GM19324 (cell line): ENCODE results near the gene PSD4.

Experiments
- ATAC-seq: cut with Tn5 transposase; IDR thresholded peaks from one replicate; pipeline ENCODE4 v1.9.1; 2021; ENCODE audit warnings: mild to moderate bottlenecking, moderate library complexity; ENCODE audit not compliant: unreplicated experiment, low FRiP score

Gene PSD4

DNA sequence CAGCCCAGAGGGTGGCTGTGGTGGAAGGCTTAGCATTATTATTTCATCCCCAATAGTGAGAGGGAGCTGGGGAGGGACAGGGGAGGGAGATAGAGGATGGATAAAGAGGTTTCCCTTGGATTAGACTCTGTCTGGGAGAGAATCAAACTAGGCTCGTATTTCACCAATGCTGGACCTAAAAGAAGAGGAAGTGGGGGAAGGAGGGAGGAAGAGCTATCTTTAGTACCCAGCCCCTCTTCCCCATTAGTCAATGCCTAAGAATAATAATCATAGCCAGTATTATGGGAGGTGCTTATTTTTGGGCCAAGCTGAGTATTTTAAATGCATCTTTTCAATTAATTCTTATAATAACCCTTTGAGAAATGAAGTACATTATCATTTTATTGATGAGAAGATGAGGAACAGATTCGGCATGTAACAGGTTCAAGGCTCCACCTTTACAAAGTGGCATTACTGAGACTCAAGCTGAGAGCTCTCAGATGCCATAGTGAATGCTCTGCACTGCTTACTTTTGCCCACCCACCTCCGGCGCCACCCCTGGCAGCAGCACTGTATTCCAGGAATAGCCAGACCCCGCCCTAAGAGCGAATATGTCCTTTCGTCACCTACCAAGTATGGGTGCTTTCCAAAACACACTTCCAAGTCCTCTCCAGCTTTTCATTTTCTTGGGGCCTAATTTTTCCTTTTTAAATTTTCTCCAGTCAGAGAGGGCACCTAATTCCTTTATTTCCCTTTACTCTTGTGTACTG is 83.9 kb downstream of the PSD4 start:
- no peak for ATAC-seq

DNA sequence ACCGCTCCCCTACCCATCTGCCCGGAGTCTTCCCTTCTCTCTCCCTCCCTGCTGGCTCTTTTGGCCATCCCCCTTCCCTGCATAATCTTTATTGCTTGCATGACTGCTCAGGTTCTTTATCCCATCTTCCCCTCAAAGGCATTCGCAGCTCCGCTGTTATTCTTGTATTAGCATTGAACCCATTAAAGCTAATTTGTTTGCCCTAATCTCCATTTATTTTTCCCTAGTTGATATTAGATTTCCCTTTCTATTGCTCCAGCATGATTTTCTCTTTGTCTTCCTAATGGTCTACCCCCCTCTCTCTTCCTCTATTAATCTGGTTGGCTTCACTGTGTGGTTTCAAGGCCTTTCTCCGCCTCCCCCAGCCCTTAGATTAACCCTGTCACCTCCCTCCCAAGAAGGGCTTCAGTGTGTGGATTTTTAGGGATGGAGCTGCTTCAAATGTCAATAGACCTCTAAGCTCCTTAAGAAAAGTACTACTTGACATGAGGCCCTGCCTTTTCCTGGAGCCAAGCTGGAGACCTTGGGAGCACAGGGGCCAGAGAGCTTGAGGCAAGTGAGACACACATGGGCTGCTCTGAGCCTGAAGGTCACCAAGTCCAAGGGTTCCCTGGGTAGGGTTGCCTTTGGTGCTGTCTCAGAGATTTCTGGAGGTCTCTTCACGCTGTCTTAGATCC is 84.8 kb downstream of the PSD4 start:
- ATAC-seq = no peak
